Umbilical cord (tissue), 2 donors: ENCODE measurements around the gene PPM1B. TPM values are rescaled to one million over a fixed set of nuclear protein-coding genes. Genes with fewer than 3 reads are reported as not detected.
"Not testable (repeated sequence)": the region's sequence is repeated elsewhere in the genome, so short reads cannot be mapped to it uniquely, and the experiment has no call there.

Source experiments
- DNase-seq: peaks from one replicate; pipeline ENCODE4 v3.0.0-alpha.2; 2015; ENCODE audit warnings: low spot score
- total RNA-seq: library from RNA; depleted of rRNA; stranded (reverse); fragments of >200 nt; gene quantifications from one replicate; pipeline ENCODE4 v1.2.3, GENCODE V29; 2014; ENCODE audit warnings: low replicate concordance; ENCODE audit not compliant: insufficient read depth

The PPM1B gene
- total RNA-seq, 1 donor from 2014 or later: 59.2 TPM

DNA sequence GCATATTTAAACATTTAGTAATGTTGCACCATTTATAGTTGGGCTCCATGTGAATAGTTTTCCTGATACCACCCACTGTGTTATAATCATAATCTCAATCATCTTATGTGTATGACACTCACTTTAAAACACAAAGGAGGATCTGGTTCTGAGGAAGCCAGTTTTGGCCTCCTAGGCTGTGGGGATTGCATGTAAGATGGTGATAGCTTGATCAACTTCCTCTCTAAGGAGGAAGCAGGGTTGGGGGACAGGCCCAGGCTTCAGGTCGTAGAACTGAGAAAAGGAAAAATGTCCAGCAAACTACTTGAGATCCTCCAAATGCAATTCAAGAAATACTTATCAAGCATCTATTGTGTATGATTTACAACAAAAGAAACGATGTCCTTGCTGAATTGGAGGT, 4.9 kb upstream of the PPM1B start:
- DNase-seq: no peak

- no peak for DNase-seq
Observed at GRCh38 chr2:44164617-44165016, 4.1 kb upstream of the PPM1B start.

GRCh38 chr2:44166096-44166495, 2.6 kb upstream of the PPM1B start:
- no peak for DNase-seq

GRCh38 chr2:44167311-44167907, 1.3 kb upstream of the PPM1B start:
- DNase-seq: no peak

DNA sequence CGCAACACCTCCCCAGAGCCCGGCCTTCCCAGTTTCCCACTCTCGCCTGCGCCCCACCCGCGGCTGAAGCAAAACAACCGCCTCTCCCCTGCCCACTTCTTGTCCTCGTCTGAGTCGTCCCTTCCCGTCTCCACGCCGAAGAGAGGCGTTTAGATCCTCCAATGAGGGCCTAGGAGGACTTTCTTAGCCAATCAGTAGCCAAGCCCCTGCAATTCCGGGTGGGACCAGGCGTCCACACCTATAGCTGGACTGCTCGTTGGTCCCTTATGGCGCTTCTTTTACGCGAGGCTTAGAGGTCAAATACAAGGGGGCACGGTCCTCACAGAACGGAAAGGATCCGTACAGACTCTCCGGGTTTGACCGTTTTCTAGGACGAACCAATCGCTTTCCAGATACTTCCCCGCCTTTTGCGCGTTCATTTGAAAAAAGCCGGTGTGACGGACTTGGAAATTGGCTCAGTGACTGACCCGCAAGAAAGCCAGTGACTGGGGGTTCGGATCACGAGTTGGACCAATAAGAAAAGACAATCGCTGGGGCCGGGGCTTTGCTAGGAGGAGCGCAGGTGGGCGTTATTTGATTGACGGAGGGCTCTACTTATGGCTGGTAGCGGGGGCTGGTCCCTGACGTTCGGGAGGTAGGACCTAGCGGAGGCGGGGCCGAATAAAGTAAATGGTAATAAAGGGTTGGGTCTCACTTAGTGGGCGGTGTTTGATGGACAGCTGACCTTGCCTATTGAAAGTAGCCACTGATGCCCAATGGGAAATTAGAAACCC, 581 bp upstream of the PPM1B start:
- DNase-seq: peak; percentile 100

DNA sequence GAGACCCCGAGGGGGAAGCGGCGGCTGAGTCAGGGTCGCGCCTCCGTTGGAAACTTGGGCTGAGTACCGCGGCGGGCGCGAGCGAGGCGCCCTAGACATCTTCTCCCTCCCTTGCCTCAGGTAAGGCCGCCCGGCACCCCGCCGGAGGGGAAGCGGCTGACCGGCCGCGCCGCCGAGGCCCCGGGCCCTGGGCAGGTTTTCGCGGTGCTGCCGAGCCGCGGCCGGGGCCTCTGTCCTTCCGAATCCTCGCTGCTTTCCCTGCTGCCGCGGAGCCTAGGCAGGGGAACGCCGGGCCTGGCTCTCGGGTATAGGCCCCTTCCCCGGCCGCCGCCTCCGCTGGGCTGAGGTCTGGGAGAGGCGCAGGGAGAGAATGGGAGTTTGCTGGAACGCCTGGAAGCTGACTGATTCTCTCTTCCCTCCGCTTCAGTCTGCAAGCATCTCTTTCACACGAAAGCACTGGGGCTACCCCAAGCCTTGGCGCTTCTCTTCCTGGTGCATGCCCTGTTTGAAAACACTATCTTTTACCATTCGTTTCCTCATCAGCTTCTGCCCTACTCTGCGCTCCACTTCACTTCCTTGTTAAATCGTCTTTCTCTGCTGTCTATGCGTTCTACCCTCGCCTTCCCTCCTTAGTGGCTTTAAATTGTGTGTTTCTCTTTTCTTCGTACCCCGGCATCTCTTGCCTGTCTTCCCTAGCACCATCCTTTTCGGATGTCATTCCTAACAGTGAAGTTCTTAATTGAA, 652 bp downstream of the PPM1B start:
- peak; percentile 56 for DNase-seq

- DNase-seq: peak; percentile 55
Observed at GRCh38 chr2:44170311-44170717, 1.6 kb downstream of the PPM1B start.

DNA sequence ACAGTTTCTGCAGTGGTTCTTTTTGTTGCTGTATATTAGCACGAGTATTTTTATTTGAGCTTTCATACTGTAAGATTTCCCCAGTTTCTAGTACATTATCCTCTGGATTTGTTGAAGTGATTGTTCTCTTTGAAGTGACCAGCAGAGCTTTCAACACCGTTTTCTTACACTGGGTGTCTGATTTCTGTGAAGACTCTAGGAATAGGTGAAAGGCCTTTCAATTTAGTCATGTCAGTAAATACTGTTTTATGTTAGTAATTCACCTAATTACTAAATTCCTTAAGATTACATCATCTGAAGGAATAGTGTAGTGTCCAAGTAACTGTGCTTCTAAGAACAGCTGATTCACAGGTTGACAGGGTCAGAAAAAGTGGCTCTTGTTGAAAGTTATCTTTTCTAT, 2.3 kb downstream of the PPM1B start:
- peak; percentile 23 for DNase-seq

DNA sequence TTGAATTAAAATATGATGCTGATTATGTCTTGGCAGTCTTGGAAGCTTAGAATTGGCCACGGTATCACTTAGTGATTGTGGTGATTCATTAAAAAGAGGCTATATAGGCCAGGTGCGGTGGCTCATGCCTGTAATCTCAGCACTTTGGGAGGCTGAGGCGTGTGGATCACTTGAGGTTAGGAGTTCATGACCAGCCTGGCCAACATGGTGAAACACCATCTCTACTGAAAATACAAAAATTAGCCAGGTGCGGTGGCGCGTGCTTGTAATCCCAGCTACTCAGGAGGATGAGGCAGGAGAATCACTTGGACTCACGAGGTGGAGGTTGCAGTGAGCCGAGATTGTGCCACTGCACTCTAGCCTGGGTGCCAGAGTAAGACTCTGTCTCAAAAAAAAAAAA, 2.8 kb downstream of the PPM1B start:
- not testable (repeated sequence) for DNase-seq

GRCh38 chr2:44172576-44172975, 3.9 kb downstream of the PPM1B start:
- DNase-seq: no peak

DNA sequence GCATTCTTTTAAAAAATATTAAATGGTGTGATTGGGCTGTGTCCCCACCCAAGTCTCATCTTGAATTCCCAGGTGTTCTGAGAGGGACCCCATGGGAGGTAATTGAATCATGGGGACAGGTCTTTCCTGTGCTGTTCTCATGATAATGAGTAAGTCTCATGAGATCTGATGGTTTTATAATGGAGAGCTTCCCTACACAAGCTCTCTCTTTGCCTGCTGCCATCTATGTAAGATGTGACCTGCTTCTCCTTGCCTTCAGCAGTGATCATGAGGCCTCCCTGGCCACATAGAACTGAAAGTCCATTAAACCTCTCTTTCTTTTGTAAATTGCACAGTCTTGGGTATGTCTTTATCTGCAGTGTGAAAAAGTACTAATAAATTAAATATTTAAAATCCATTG, 10.3 kb downstream of the PPM1B start:
- no peak for DNase-seq

GRCh38 chr2:44181648-44182047, 13.0 kb downstream of the PPM1B start:
- no peak for DNase-seq

GRCh38 chr2:44184106-44184505, 15.4 kb downstream of the PPM1B start:
- DNase-seq: no peak

GRCh38 chr2:44186810-44187209, 18.1 kb downstream of the PPM1B start:
- no peak for DNase-seq

GRCh38 chr2:44187251-44187650, 18.6 kb downstream of the PPM1B start:
- DNase-seq: no peak

DNA sequence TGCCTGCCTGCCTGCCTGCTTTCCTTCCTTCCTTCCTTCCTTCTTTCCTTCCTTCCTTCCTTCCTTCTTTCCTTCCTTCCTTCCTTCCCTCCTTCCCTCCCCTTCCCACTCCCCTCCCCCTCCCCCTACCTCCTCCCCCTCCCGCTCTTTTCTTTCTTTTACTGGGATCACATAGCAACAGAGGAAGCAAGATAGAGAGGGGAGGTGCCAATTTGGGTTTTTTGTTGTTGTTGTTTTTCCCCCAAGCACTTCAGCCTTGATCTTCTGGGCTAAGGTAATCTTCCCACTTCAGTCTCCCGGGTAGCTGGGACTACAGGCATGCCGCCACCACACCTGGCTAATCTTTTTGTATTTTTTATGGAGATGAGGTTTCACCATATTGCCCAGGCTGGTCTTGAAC, 20.0 kb downstream of the PPM1B start:
- DNase-seq: no peak

GRCh38 chr2:44189104-44189503, 20.4 kb downstream of the PPM1B start:
- no peak for DNase-seq

- no peak for DNase-seq
Observed at GRCh38 chr2:44190526-44190925, 21.9 kb downstream of the PPM1B start.

- no peak for DNase-seq
Observed at GRCh38 chr2:44191739-44192138, 23.1 kb downstream of the PPM1B start.

GRCh38 chr2:44192646-44193045, 24.0 kb downstream of the PPM1B start:
- no peak for DNase-seq

DNA sequence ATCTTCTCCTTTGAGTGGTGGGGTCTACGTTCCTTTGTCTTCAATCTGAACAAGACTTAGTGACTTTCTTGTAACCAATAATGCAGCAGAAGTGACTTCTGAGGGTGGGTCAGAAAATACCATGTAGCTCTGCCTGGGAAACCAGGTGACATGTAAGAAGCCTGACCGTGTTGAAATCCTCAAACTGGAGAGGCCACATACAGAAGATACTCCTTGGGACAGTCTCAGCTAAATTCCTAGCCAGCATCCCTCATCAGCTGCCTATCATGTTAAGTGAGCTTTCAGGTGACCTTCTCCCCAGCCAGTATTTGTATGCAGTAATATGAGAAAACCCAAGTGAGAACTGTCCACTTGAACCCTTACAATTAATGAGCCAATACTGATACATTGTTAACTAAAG, 27.0 kb downstream of the PPM1B start:
- no peak for DNase-seq

- DNase-seq: no peak
Observed at GRCh38 chr2:44197816-44198215, 29.1 kb downstream of the PPM1B start.

DNA sequence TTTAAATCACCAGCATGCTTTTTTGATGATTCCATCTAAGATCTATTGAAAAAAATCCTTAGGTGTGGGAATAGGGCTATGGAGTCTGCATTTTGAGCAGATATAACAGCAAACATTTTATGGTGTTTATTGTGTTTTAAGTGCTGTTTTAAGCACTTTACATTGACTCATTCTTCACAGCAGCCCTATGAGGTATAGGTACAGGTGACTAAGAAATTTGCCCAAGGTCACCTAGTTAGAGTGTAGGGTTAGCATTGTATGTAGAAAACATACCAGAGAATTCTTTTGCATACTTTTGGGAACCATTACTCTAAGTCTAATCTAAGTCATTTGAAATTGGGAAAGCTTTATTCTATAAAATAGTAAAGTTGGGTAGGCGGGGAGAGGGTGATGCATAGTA, 31.3 kb downstream of the PPM1B start:
- no peak for DNase-seq
